OCI-LY7 (cell line): Measurements from ENCODE around the gene CA5A.

Experiments
- CTCF ChIP-seq: fragments of 200-600 bp; sonication (generic); conservative IDR thresholded peaks from 2 replicates; pipeline ENCODE4 v1.5.1; 2014; ENCODE audit warnings: mild to moderate bottlenecking, antibody characterized with exemption, low read length, moderate library complexity, mixed read lengths
- EZH2phosphoT487 ChIP-seq: fragments of 200-600 bp; sonication (generic); IDR thresholded peaks from 2 replicates; pipeline ENCODE4 v1.6.1; 2018; ENCODE audit warnings: low read depth, borderline replicate concordance, mild to moderate bottlenecking, mixed run types, antibody characterized with exemption, low read length, moderate library complexity, mixed read lengths

DNA sequence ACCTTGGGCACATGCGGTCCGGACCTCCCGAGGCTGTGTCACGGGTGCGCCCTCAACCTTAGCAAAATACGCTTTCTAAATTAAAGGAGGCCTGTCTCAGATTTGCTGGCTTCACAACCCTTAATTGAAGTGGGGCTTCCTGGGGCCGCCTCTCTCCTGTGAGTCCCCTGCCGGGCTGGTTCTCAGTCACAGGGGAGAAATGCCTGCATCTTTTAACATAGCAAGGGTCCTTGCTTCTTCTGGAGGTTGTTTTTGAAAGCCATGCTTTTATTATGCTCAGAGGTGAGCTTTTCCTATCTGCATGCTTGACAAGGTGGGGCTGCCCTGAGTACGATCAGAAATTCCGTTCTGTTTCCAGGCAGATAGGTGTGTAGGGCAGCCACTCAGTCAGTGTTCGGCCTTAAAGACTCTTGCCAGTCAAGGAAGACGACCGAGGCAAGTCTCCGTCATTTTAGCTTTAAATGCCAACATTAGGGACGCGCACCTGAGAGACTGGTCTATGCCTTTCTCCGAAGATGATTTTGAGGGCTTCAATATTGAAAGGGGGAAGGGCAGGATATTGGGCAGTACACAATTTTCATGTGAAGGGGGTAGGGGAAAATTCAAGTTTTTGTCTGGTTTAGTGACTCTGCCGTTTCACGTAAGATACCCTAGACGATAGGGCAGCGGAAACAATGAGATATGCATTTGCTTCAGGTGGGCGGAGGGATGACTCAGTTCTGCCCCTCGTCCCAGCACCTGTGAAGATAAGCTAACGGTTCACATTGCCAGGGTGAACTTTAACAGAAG lies 61.5 kb downstream of the CA5A start:
- TF ChIP-seq CTCF: no peak
- TF ChIP-seq EZH2phosphoT487: no peak
